K562 (cell line): ENCODE results near the gene PGPEP1. TPM values are rescaled to one million over a fixed set of nuclear protein-coding genes. Genes with fewer than 3 reads are reported as not detected.

ENCODE experiments used
- CBX3 ChIP-seq, 2 experiments: IDR thresholded peaks; 1 replicate in 1 of 2; 2 replicates in 1 of 2; pipeline ENCODE4 v1.6.1; 2012; ENCODE audit warnings: inconsistent platforms in 2 of 2, low read length in 2 of 2, borderline replicate concordance in 1 of 2, control low read depth in 1 of 2
- CTCF ChIP-seq, 3 experiments: IDR thresholded peaks in 2 of 3; conservative IDR thresholded peaks in 1 of 3; 2 replicates each; pipeline ENCODE4 v1.5.1; 2011 to 2012; ENCODE audit warnings: low read length in 3 of 3, mild to moderate bottlenecking in 3 of 3, control low read depth in 2 of 3, improper control_type of control experiment in 1 of 3, inconsistent platforms in 1 of 3, low read depth in 1 of 3, mixed read lengths in 1 of 3, moderate library complexity in 1 of 3; ENCODE audit not compliant: insufficient read depth in 2 of 3
- EGR1 ChIP-seq: fragments of 450-650 bp; conservative IDR thresholded peaks from 2 replicates; pipeline ENCODE4 v1.6.1; 2017; ENCODE audit warnings: mild to moderate bottlenecking
- EP300 ChIP-seq: IDR thresholded peaks from 2 replicates; pipeline ENCODE4 v1.6.1; 2012; ENCODE audit warnings: low read length, improper control_type of control experiment
- EP400 ChIP-seq: fragments of 450-650 bp; IDR thresholded peaks from 2 replicates; pipeline ENCODE4 v1.6.1; 2017; ENCODE audit warnings: antibody characterized with exemption, mild to moderate bottlenecking, moderate library complexity
- FIP1L1 ChIP-seq: fragments of 200-400 bp; formaldehyde crosslinking; IDR thresholded peaks from 2 replicates; pipeline ENCODE4 v1.6.1; 2018; ENCODE audit warnings: mild to moderate bottlenecking, low read depth, low read length; ENCODE audit not compliant: poor library complexity, severe bottlenecking
- FUS ChIP-seq: fragments of 200-400 bp; formaldehyde crosslinking; optimal IDR thresholded peaks from 2 replicates; pipeline ENCODE3; 2017; ENCODE audit warnings: low read depth, low read length
- GABPB1 ChIP-seq: sonication (generic); formaldehyde crosslinking; IDR thresholded peaks from 2 replicates; pipeline ENCODE4 v1.8.0; 2022; ENCODE audit warnings: mild to moderate bottlenecking, missing genetic modification reagents
- HBP1 ChIP-seq: fragments of 450-650 bp; formaldehyde crosslinking; IDR thresholded peaks from 2 replicates; pipeline ENCODE4 v1.4.0; 2022; ENCODE audit warnings: missing genetic modification characterization
- HNRNPH1 ChIP-seq: fragments of 200-400 bp; formaldehyde crosslinking; optimal IDR thresholded peaks from 2 replicates; pipeline ENCODE3; 2017; ENCODE audit warnings: low read depth, mild to moderate bottlenecking, low read length, moderate library complexity
- HNRNPL ChIP-seq: fragments of 200-400 bp; formaldehyde crosslinking; IDR thresholded peaks from 2 replicates; pipeline ENCODE4 v1.6.1; 2017; ENCODE audit warnings: low read depth, mild to moderate bottlenecking, low read length
- MBD2 ChIP-seq: sonication (generic); IDR thresholded peaks from 2 replicates; pipeline ENCODE4 v1.6.1; 2016; ENCODE audit warnings: low read depth, borderline replicate concordance
- NFRKB ChIP-seq: fragments of 450-650 bp; IDR thresholded peaks from 2 replicates; pipeline ENCODE4 v1.6.1; 2016; ENCODE audit warnings: low read depth
- POLR2H ChIP-seq: IDR thresholded peaks from 2 replicates; pipeline ENCODE4 v1.6.1; 2016; ENCODE audit warnings: missing genetic modification characterization, low read depth, mild to moderate bottlenecking, control low read depth, missing compliant biosample characterization, moderate library complexity
- RAD21 ChIP-seq, 2 experiments: fragments of 250-450 bp in 1 of 2; fragments of 450-650 bp in 1 of 2; sonication (Bioruptor Pico) in 1 of 2; formaldehyde crosslinking in 1 of 2; IDR thresholded peaks in 1 of 2; conservative IDR thresholded peaks in 1 of 2; 2 replicates each; pipeline versions ENCODE4 v1.4.0 to v1.8.0; 2020 to 2022; ENCODE audit warnings: mild to moderate bottlenecking in 2 of 2, moderate library complexity in 1 of 2
- RBM25 ChIP-seq: fragments of 200-400 bp; formaldehyde crosslinking; IDR thresholded peaks from 2 replicates; pipeline ENCODE4 v1.6.1; 2018; ENCODE audit warnings: low read length, low read depth, moderate library complexity; ENCODE audit not compliant: severe bottlenecking
- SIN3A ChIP-seq, 2 experiments: fragments of 150-350 bp in 1 of 2; IDR thresholded peaks; 2 replicates each; pipeline ENCODE4 v1.6.1; 2011 to 2016; ENCODE audit warnings: borderline replicate concordance in 2 of 2, low read depth in 2 of 2, low read length in 2 of 2, mild to moderate bottlenecking in 2 of 2, moderate library complexity in 2 of 2; ENCODE audit not compliant: control insufficient read depth in 1 of 2
- SIN3B ChIP-seq: fragments of 450-650 bp; IDR thresholded peaks from 2 replicates; pipeline ENCODE4 v1.6.1; 2017; ENCODE audit warnings: low read depth, mild to moderate bottlenecking, moderate library complexity
- ZNF586 ChIP-seq: fragments of 450-650 bp; formaldehyde crosslinking; conservative IDR thresholded peaks from 2 replicates; pipeline ENCODE4 v1.4.0; 2020; ENCODE audit warnings: mild to moderate bottlenecking, moderate library complexity
- ZNF592 ChIP-seq: fragments of 450-650 bp; IDR thresholded peaks from 2 replicates; pipeline ENCODE4 v1.6.1; 2017; ENCODE audit warnings: antibody characterized with exemption, mild to moderate bottlenecking
- polyA plus RNA-seq, 8 experiments: library from polyadenylated mRNA; depleted of rRNA in 4 of 8; stranded (reverse) in 5 of 8; unstranded in 3 of 8; fragments of >200 nt; fragmentation: Nextera tagmentation in 2 of 8; fragmentation: Illumina TruSeq in 1 of 8; extraction: Ambion mirVana in 2 of 8; extraction: Trizol in 1 of 8; gene quantifications; 2 replicates each; pipeline versions ENCODE4 v1.2.1 to v1.2.3, GENCODE V29; 2011 to 2014; ENCODE audit warnings: inconsistent platforms in 1 of 8, missing spikeins in 1 of 8
- total RNA-seq, 7 experiments: library from RNA; depleted of rRNA in 6 of 7; stranded (reverse); fragments of >200 nt in 6 of 7; fragmentation: Illumina TruSeq in 2 of 7; extraction: Trizol in 2 of 7; gene quantifications; 2 replicates each; pipeline versions ENCODE4 v1.2.1 to v1.2.3, GENCODE V29; 2011 to 2021; ENCODE audit warnings: low replicate concordance in 1 of 7

The PGPEP1 gene
- total and polyA plus RNA-seq, 9 of the 15 experiments (the other 6 are each of a cell fraction or from before 2014, with no cell fraction given), result 10.0 to 69.6 (median 33.5) TPM

- 0 out of 2 replicates have a peak, but pooled peaks have one; percentile 30 for TF ChIP-seq ZNF592
- TF ChIP-seq HNRNPL, result peak; percentile 50; the same call in 1 of the 2 replicates
- TF ChIP-seq MBD2, result peak; percentile 94
- no peak for TF ChIP-seq EP300
- TF ChIP-seq SIN3A (IDR thresholded peaks at IDR 0.05; ENCODE audit: borderline replicate concordance in 2 of 2, control insufficient read depth in 1 of 2, low read depth in 2 of 2, low read length in 2 of 2), result peak; percentile 50 to 83; a peak in 2 of 4 replicates
- peak; percentile 56; the same call in 1 of the 2 replicates for TF ChIP-seq POLR2H (tag)
- TF ChIP-seq GABPB1, result peak; percentile 89
- peak in 1 of 2 experiments; percentile 56; a peak in 3 of 4 replicates for TF ChIP-seq RAD21 (CRISPR knock-in tag; conservative IDR thresholded peaks at IDR 0.05 in 1 of 2, IDR thresholded peaks at IDR 0.05 in 1 of 2)
- no peak for TF ChIP-seq EGR1
- peak; percentile 60 for TF ChIP-seq FUS
- no peak for TF ChIP-seq CBX3 (IDR thresholded peaks at IDR 0.05; ENCODE audit: borderline replicate concordance in 1 of 2, low read length in 2 of 2)
- TF ChIP-seq CTCF (IDR thresholded peaks at IDR 0.05 in 2 of 3, conservative IDR thresholded peaks at IDR 0.05 in 1 of 3; ENCODE audit: insufficient read depth in 2 of 3, low read depth in 1 of 3, low read length in 3 of 3), result peak; percentile 42 to 69 (median 63); a peak in 4 of 6 replicates
- TF ChIP-seq RBM25, result peak; percentile 100
- peak; percentile 64; the same call in 1 of the 2 replicates for TF ChIP-seq SIN3B
- TF ChIP-seq HNRNPH1, result no peak
- no peak; the same call in none of the 2 replicates for TF ChIP-seq NFRKB
- TF ChIP-seq FIP1L1, result peak; percentile 83
- no peak for TF ChIP-seq HBP1 (CRISPR knock-in tag)
- TF ChIP-seq EP400, result peak; percentile 69
- no peak for TF ChIP-seq ZNF586 (CRISPR knock-in tag)
These were observed 17.5 kb upstream of the PGPEP1 start, which contains the start of gene LSM4 (continued) for GRCh38 chr19:18322759-18323460.
